ENCODE results near the gene SPN.
"Not testable (repeated sequence)": the region's sequence is repeated elsewhere in the genome, so short reads cannot be mapped to it uniquely, and the experiment has no call there.

SPN gene

GRCh38 chr16:29678691-29679267 is 15.7 kb downstream of the SPN start, which contains the start of gene QPRT:
Gene QPRT, plus strand, starts transcription at chr16:29679180. Its CDS starts 18 bp downstream, at chr16:29679198.
- no peak for DNase-seq (ENCODE audit: low read depth)

GRCh38 chr16:29680180-29680598 is 17.1 kb downstream of the SPN start:
- no peak for DNase-seq (ENCODE audit: low read depth)

GRCh38 chr16:29683543-29684090 is 20.6 kb downstream of the SPN start:
- DNase-seq (ENCODE audit: low read depth), result no peak

- DNase-seq (ENCODE audit: low read depth), result no peak
These were observed 21.6 kb downstream of the SPN start for GRCh38 chr16:29684679-29685078.

- DNase-seq (ENCODE audit: low read depth), result no peak
These were observed 23.8 kb downstream of the SPN start for GRCh38 chr16:29686740-29687332.

- DNase-seq (ENCODE audit: low read depth), result no peak
These were observed 24.7 kb downstream of the SPN start for GRCh38 chr16:29687755-29688154.

- no peak for DNase-seq (ENCODE audit: low read depth)
These were observed 25.1 kb downstream of the SPN start for GRCh38 chr16:29688172-29688571.

GRCh38 chr16:29689490-29690351 is 26.7 kb downstream of the SPN start:
- not testable (repeated sequence) for DNase-seq (ENCODE audit: low read depth)

GRCh38 chr16:29692606-29693005 is 29.6 kb downstream of the SPN start:
- DNase-seq (ENCODE audit: low read depth), result not testable (repeated sequence)

GRCh38 chr16:29694384-29695195 is 31.5 kb downstream of the SPN start:
- no peak for DNase-seq (ENCODE audit: low read depth)

- DNase-seq (ENCODE audit: low read depth), result not testable (repeated sequence)
These were observed 32.6 kb downstream of the SPN start for GRCh38 chr16:29695675-29696074.

GRCh38 chr16:29696881-29697331 is 33.9 kb downstream of the SPN start:
- DNase-seq (ENCODE audit: low read depth), result no peak

GRCh38 chr16:29697391-29697790 is 34.3 kb downstream of the SPN start:
- no peak for DNase-seq (ENCODE audit: low read depth)

- DNase-seq (ENCODE audit: low read depth), result no peak
These were observed 35.0 kb downstream of the SPN start for GRCh38 chr16:29698042-29698441.

GRCh38 chr16:29698484-29699323 is 35.7 kb downstream of the SPN start:
- no peak for DNase-seq (ENCODE audit: low read depth)

GRCh38 chr16:29699324-29700219 is 36.5 kb downstream of the SPN start:
- DNase-seq (ENCODE audit: low read depth), result no peak

GRCh38 chr16:29700253-29700987 is 37.4 kb downstream of the SPN start:
- peak; percentile 60 for DNase-seq (ENCODE audit: low read depth)

GRCh38 chr16:29701214-29701555 is 38.1 kb downstream of the SPN start:
- DNase-seq (ENCODE audit: low read depth), result no peak

- no peak for DNase-seq (ENCODE audit: low read depth)
These were observed 39.2 kb downstream of the SPN start for GRCh38 chr16:29702269-29702668.

Measured in HS-5 (cell line).